ENCODE results near the gene CXCL1.

CXCL1 gene

GRCh38 chr4:73865431-73866096 lies 3.6 kb upstream of the CXCL1 start:
- H3K9ac ChIP-seq (ENCODE audit: low read depth, low read length), result no peak overlapping the region
- no peaks in the 10 kb centered on the region for H3K9me3 ChIP-seq (ENCODE audit: control insufficient read depth, insufficient read depth, low read length)
- H3K27me3 ChIP-seq (ENCODE audit: control insufficient read depth, insufficient read depth, low read length), result peaks cover 28% of the 10 kb centered on the region
- H3K4me1 ChIP-seq (ENCODE audit: control insufficient read depth, insufficient read depth, low read length), result peaks cover 3% of the 10 kb centered on the region; the same call in 1 of the 2 replicates
- no peak overlapping the region for H3K27ac ChIP-seq (ENCODE audit: low read depth, low read length)
- H3K4me3 ChIP-seq (ENCODE audit: low read depth, low read length), result no peak overlapping the region
- no peaks in the 10 kb centered on the region for H3K36me3 ChIP-seq (ENCODE audit: control insufficient read depth, insufficient read depth, low read length)

GRCh38 chr4:73866246-73866645 lies 2.9 kb upstream of the CXCL1 start:
- Histone ChIP-seq H3K4me3 (ENCODE audit: low read depth, low read length) (no peak overlapping the region), H3K36me3 (ENCODE audit: control insufficient read depth, insufficient read depth, low read length) (no peaks in the 10 kb centered on the region), H3K9ac (ENCODE audit: low read depth, low read length) (no peak overlapping the region), H3K27me3 (ENCODE audit: control insufficient read depth, insufficient read depth, low read length) (peaks cover 28% of the 10 kb centered on the region), H3K9me3 (ENCODE audit: control insufficient read depth, insufficient read depth, low read length) (no peaks in the 10 kb centered on the region), H3K4me1 (ENCODE audit: control insufficient read depth, insufficient read depth, low read length) (peaks cover 3% of the 10 kb centered on the region; the same call in 1 of the 2 replicates), H3K27ac (ENCODE audit: low read depth, low read length) (no peak overlapping the region)

- Histone ChIP-seq H3K4me3 (ENCODE audit: low read depth, low read length) (no peak overlapping the region), H3K36me3 (ENCODE audit: control insufficient read depth, insufficient read depth, low read length) (no peaks in the 10 kb centered on the region), H3K4me1 (ENCODE audit: control insufficient read depth, insufficient read depth, low read length) (peaks cover 3% of the 10 kb centered on the region; the same call in 1 of the 2 replicates), H3K27ac (ENCODE audit: low read depth, low read length) (no peak overlapping the region), H3K27me3 (ENCODE audit: control insufficient read depth, insufficient read depth, low read length) (peaks cover 28% of the 10 kb centered on the region), H3K9ac (ENCODE audit: low read depth, low read length) (no peak overlapping the region), H3K9me3 (ENCODE audit: control insufficient read depth, insufficient read depth, low read length) (no peaks in the 10 kb centered on the region)
These were observed 1.4 kb upstream of the CXCL1 start for GRCh38 chr4:73867783-73868182.

GRCh38 chr4:73868206-73869129 lies 725 bp upstream of the CXCL1 start:
- Histone ChIP-seq H3K9me3 (ENCODE audit: control insufficient read depth, insufficient read depth, low read length) (no peaks in the 10 kb centered on the region), H3K4me1 (ENCODE audit: control insufficient read depth, insufficient read depth, low read length) (peaks cover 3% of the 10 kb centered on the region; the same call in 1 of the 2 replicates), H3K27ac (ENCODE audit: low read depth, low read length) (no peak overlapping the region), H3K36me3 (ENCODE audit: control insufficient read depth, insufficient read depth, low read length) (no peaks in the 10 kb centered on the region), H3K4me3 (ENCODE audit: low read depth, low read length) (peak overlapping the region; percentile 68), H3K9ac (ENCODE audit: low read depth, low read length) (no peak overlapping the region), H3K27me3 (ENCODE audit: control insufficient read depth, insufficient read depth, low read length) (peaks cover 28% of the 10 kb centered on the region)

- Histone ChIP-seq H3K9ac (ENCODE audit: low read depth, low read length) (no peak overlapping the region), H3K27me3 (ENCODE audit: control insufficient read depth, insufficient read depth, low read length) (peaks cover 28% of the 10 kb centered on the region), H3K4me1 (ENCODE audit: control insufficient read depth, insufficient read depth, low read length) (peaks cover 3% of the 10 kb centered on the region; the same call in 1 of the 2 replicates), H3K27ac (ENCODE audit: low read depth, low read length) (no peak overlapping the region), H3K36me3 (ENCODE audit: control insufficient read depth, insufficient read depth, low read length) (no peaks in the 10 kb centered on the region), H3K4me3 (ENCODE audit: low read depth, low read length) (peak overlapping the region; percentile 68), H3K9me3 (ENCODE audit: control insufficient read depth, insufficient read depth, low read length) (no peaks in the 10 kb centered on the region)
These were observed 1.1 kb downstream of the CXCL1 start for GRCh38 chr4:73870260-73870659.

- Histone ChIP-seq H3K36me3 (ENCODE audit: control insufficient read depth, insufficient read depth, low read length) (no peaks in the 10 kb centered on the region), H3K4me3 (ENCODE audit: low read depth, low read length) (no peak overlapping the region), H3K9ac (ENCODE audit: low read depth, low read length) (no peak overlapping the region), H3K4me1 (ENCODE audit: control insufficient read depth, insufficient read depth, low read length) (peaks cover 3% of the 10 kb centered on the region; the same call in 1 of the 2 replicates), H3K27me3 (ENCODE audit: control insufficient read depth, insufficient read depth, low read length) (peaks cover 28% of the 10 kb centered on the region), H3K27ac (ENCODE audit: low read depth, low read length) (no peak overlapping the region), H3K9me3 (ENCODE audit: control insufficient read depth, insufficient read depth, low read length) (no peaks in the 10 kb centered on the region)
These were observed 1.6 kb downstream of the CXCL1 start for GRCh38 chr4:73870768-73871167.

- no peaks in the 10 kb centered on the region for H3K36me3 ChIP-seq (ENCODE audit: control insufficient read depth, insufficient read depth, low read length)
- no peaks in the 10 kb centered on the region for H3K9me3 ChIP-seq (ENCODE audit: control insufficient read depth, insufficient read depth, low read length)
- H3K27ac ChIP-seq (ENCODE audit: low read depth, low read length), result no peak overlapping the region
- peaks cover 28% of the 10 kb centered on the region for H3K27me3 ChIP-seq (ENCODE audit: control insufficient read depth, insufficient read depth, low read length)
- peaks cover 3% of the 10 kb centered on the region; the same call in 1 of the 2 replicates for H3K4me1 ChIP-seq (ENCODE audit: control insufficient read depth, insufficient read depth, low read length)
- no peak overlapping the region for H3K9ac ChIP-seq (ENCODE audit: low read depth, low read length)
- no peak overlapping the region for H3K4me3 ChIP-seq (ENCODE audit: low read depth, low read length)
These were observed 2.5 kb downstream of the CXCL1 start for GRCh38 chr4:73871511-73872310.

- H3K27me3 ChIP-seq (ENCODE audit: control insufficient read depth, insufficient read depth, low read length), result peaks cover 28% of the 10 kb centered on the region
- peaks cover 3% of the 10 kb centered on the region; the same call in 1 of the 2 replicates for H3K4me1 ChIP-seq (ENCODE audit: control insufficient read depth, insufficient read depth, low read length)
- H3K36me3 ChIP-seq (ENCODE audit: control insufficient read depth, insufficient read depth, low read length), result no peaks in the 10 kb centered on the region
- H3K27ac ChIP-seq (ENCODE audit: low read depth, low read length), result no peak overlapping the region
- H3K4me3 ChIP-seq (ENCODE audit: low read depth, low read length), result no peak overlapping the region
- H3K9ac ChIP-seq (ENCODE audit: low read depth, low read length), result no peak overlapping the region
- H3K9me3 ChIP-seq (ENCODE audit: control insufficient read depth, insufficient read depth, low read length), result no peaks in the 10 kb centered on the region
These were observed 3.3 kb downstream of the CXCL1 start for GRCh38 chr4:73872316-73873108.

GRCh38 chr4:73874386-73874785 lies 5.2 kb downstream of the CXCL1 start:
- Histone ChIP-seq H3K4me3 (ENCODE audit: low read depth, low read length) (no peak overlapping the region), H3K36me3 (ENCODE audit: control insufficient read depth, insufficient read depth, low read length) (no peaks in the 10 kb centered on the region), H3K9ac (ENCODE audit: low read depth, low read length) (no peak overlapping the region), H3K9me3 (ENCODE audit: control insufficient read depth, insufficient read depth, low read length) (no peaks in the 10 kb centered on the region), H3K27ac (ENCODE audit: low read depth, low read length) (no peak overlapping the region), H3K4me1 (ENCODE audit: control insufficient read depth, insufficient read depth, low read length) (no peaks in the 10 kb centered on the region), H3K27me3 (ENCODE audit: control insufficient read depth, insufficient read depth, low read length) (peaks cover 11% of the 10 kb centered on the region)

GRCh38 chr4:73875401-73875800 lies 6.2 kb downstream of the CXCL1 start:
- Histone ChIP-seq H3K4me1 (ENCODE audit: control insufficient read depth, insufficient read depth, low read length) (no peaks in the 10 kb centered on the region), H3K27me3 (ENCODE audit: control insufficient read depth, insufficient read depth, low read length) (peaks cover 1% of the 10 kb centered on the region; the same call in 1 of the 2 replicates), H3K27ac (ENCODE audit: low read depth, low read length) (no peak overlapping the region), H3K9ac (ENCODE audit: low read depth, low read length) (no peak overlapping the region), H3K4me3 (ENCODE audit: low read depth, low read length) (no peak overlapping the region), H3K36me3 (ENCODE audit: control insufficient read depth, insufficient read depth, low read length) (no peaks in the 10 kb centered on the region), H3K9me3 (ENCODE audit: control insufficient read depth, insufficient read depth, low read length) (no peaks in the 10 kb centered on the region)
